PC-9 (cell line): Measurements from ENCODE around the gene ZFHX3. TPM values are rescaled to one million over a fixed set of nuclear protein-coding genes. Genes with fewer than 3 reads are reported as not detected.

Source experiments
- BruUV-seq: library from RNA; stranded (reverse); fragments of 400-500 nt; replicated peaks from 2 replicates; lab custom pipeline; 2021; lab: Mats Ljungman, UMichigan
- CTCF ChIA-PET: fragments of 300-600 bp; sonication (Branson Sonifier 250); formaldehyde crosslinking; loops from one replicate; lab custom pipeline; 2022; ENCODE audit warnings: antibody characterized with exemption; lab: Charles Lee
- POLR2A ChIA-PET: fragments of 300-600 bp; sonication (Branson Sonifier 250); formaldehyde crosslinking; loops from one replicate; lab custom pipeline; 2022; ENCODE audit warnings: antibody characterized with exemption; ENCODE audit not compliant: unreplicated experiment; lab: Charles Lee
- DNase-seq, 2 experiments: peaks; one replicate each; pipeline versions ENCODE4 v3.0.0 to v3.0.0-alpha.2; 2015 to 2022; ENCODE audit warnings: mixed read lengths in 1 of 2
- H2AFZ ChIP-seq: fragments of 200-600 bp; sonication (generic); 2 replicates; pipeline ENCODE4 v1.8.1; 2017; ENCODE audit warnings: antibody characterized with exemption
- H3F3A ChIP-seq: fragments of 200-600 bp; sonication (generic); 2 replicates; pipeline ENCODE4 v1.8.1; 2017; ENCODE audit warnings: antibody characterized with exemption, mild to moderate bottlenecking, low read depth; ENCODE audit not compliant: insufficient read depth
- H3K27ac ChIP-seq: fragments of 200-600 bp; sonication (generic); 2 replicates; pipeline ENCODE4 v1.6.1; 2016; ENCODE audit warnings: mixed run types
- H3K27me3 ChIP-seq: fragments of 200-600 bp; sonication (generic); 2 replicates; pipeline ENCODE4 v1.6.1; 2016; ENCODE audit warnings: low read depth, mixed run types; ENCODE audit not compliant: insufficient read depth
- H3K36me3 ChIP-seq: fragments of 200-600 bp; sonication (generic); 2 replicates; pipeline ENCODE4 v1.6.1; 2016; ENCODE audit warnings: low read depth, mixed run types
- H3K4me1 ChIP-seq: fragments of 200-600 bp; sonication (generic); replicated peaks from 2 replicates; pipeline ENCODE4 v1.6.1; 2016; ENCODE audit warnings: mixed run types; ENCODE audit not compliant: insufficient read depth
- H3K4me2 ChIP-seq: fragments of 200-600 bp; sonication (generic); 2 replicates; pipeline ENCODE4 v1.6.1; 2017; ENCODE audit warnings: mixed run types
- H3K4me3 ChIP-seq: fragments of 200-600 bp; sonication (generic); 2 replicates; pipeline ENCODE4 v1.6.1; 2016; ENCODE audit warnings: mixed run types
- H3K79me2 ChIP-seq: fragments of 200-600 bp; sonication (generic); 2 replicates; pipeline ENCODE4 v1.6.1; 2017; ENCODE audit warnings: low read depth, mixed run types
- H3K9me2 ChIP-seq: fragments of 200-600 bp; sonication (generic); 2 replicates; pipeline ENCODE4 v1.8.1; 2017; ENCODE audit warnings: mild to moderate bottlenecking; ENCODE audit not compliant: insufficient read depth
- H3K9me3 ChIP-seq: fragments of 200-600 bp; sonication (generic); 2 replicates; pipeline ENCODE4 v1.8.1; 2016; ENCODE audit warnings: low read depth; ENCODE audit not compliant: insufficient read depth
- H4K20me1 ChIP-seq: fragments of 200-600 bp; sonication (generic); 2 replicates; pipeline ENCODE4 v1.8.1; 2017; ENCODE audit not compliant: insufficient read depth
- CTCF ChIP-seq: fragments of 200-600 bp; sonication (generic); conservative IDR thresholded peaks from 2 replicates; pipeline ENCODE4 v1.6.1; 2017; ENCODE audit warnings: mixed run types, antibody characterized with exemption, mild to moderate bottlenecking, moderate library complexity
- EZH2 ChIP-seq: fragments of 200-600 bp; sonication (generic); IDR thresholded peaks from 2 replicates; pipeline ENCODE4 v1.8.0; 2017; ENCODE audit warnings: antibody characterized with exemption, low read depth
- intact Hi-C: fragments of 100-400 bp; cut with micrococcal nuclease; formaldehyde crosslinking; loops from one replicate; pipeline ENCODE4 v1.10.0; 2022; ENCODE audit not compliant: unreplicated experiment
- total RNA-seq: library from RNA; stranded (reverse); gene quantifications from 2 replicates; pipeline ENCODE4 v1.2.3, GENCODE V29; 2021

Gene ZFHX3
- total RNA-seq, 1 experiment from 2014 or later = 23.1 TPM

- H3F3A ChIP-seq = no peaks in the 10 kb centered on the region
- H3K4me3 ChIP-seq = no peak overlapping the region
- H3K9me3 ChIP-seq = no peaks in the 10 kb centered on the region
- H3K36me3 ChIP-seq = no peaks in the 10 kb centered on the region
- intact Hi-C loops = no loop called here
- no peak for TF ChIP-seq EZH2
- no peak for TF ChIP-seq CTCF
- H4K20me1 ChIP-seq = 0 out of 2 replicates have a peak, but pooled peaks cover 4% of the 10 kb centered on the region
- no peak overlapping the region for H2AFZ ChIP-seq
- peaks cover 20% of the 10 kb centered on the region; the same call in 1 of the 2 replicates for H3K79me2 ChIP-seq
- no peaks in the 10 kb centered on the region; the same call in 1 of the 2 replicates for H3K9me2 ChIP-seq
- no peaks in the 10 kb centered on the region for H3K27me3 ChIP-seq
- ChIA-PET CTCF (interaction anchor here (0.6 kb wide), 1 partner anchor 21 kb away, joined by 5 read pairs; no protein-coding TSS in a partner anchor), POLR2A (interaction anchor here (0.5 kb wide), 1 partner anchor 143 kb away, joined by 6 read pairs; no protein-coding TSS in a partner anchor)
- H3K4me1 ChIP-seq = no peaks in the 10 kb centered on the region
- no peak overlapping the region for H3K4me2 ChIP-seq
- no TSS peak for BruUV-seq
- H3K27ac ChIP-seq = no peak overlapping the region
- no peak for DNase-seq
Measured at GRCh38 chr16:72910875-72911274, 137.1 kb downstream of the ZFHX3 start.

GRCh38 chr16:72910381-72910780 lies 137.5 kb downstream of the ZFHX3 start:
- TF ChIP-seq EZH2 (no peak), CTCF (no peak)
- no peak overlapping the region for H3K4me2 ChIP-seq
- H4K20me1 ChIP-seq = 0 out of 2 replicates have a peak, but pooled peaks cover 4% of the 10 kb centered on the region
- no peak overlapping the region for H3K27ac ChIP-seq
- POLR2A ChIA-PET = no interaction called here
- no peaks in the 10 kb centered on the region for H3K27me3 ChIP-seq
- CTCF ChIA-PET = interaction anchor here (0.6 kb wide), 1 partner anchor 21 kb away, joined by 5 read pairs; no protein-coding TSS in a partner anchor
- H3K4me3 ChIP-seq = no peak overlapping the region
- no TSS peak for BruUV-seq
- no peaks in the 10 kb centered on the region for H3K9me3 ChIP-seq
- no peaks in the 10 kb centered on the region for H3K36me3 ChIP-seq
- intact Hi-C loops = no loop called here
- no peaks in the 10 kb centered on the region for H3K4me1 ChIP-seq
- no peaks in the 10 kb centered on the region for H3F3A ChIP-seq
- H3K9me2 ChIP-seq = no peaks in the 10 kb centered on the region; the same call in 1 of the 2 replicates
- no peak overlapping the region for H2AFZ ChIP-seq
- no peak for DNase-seq
- peaks cover 15% of the 10 kb centered on the region; the same call in 1 of the 2 replicates for H3K79me2 ChIP-seq

- H2AFZ ChIP-seq = no peak overlapping the region
- H3K4me1 ChIP-seq = no peaks in the 10 kb centered on the region
- no TSS peak for BruUV-seq
- ChIA-PET POLR2A (no interaction called here), CTCF (no interaction called here)
- H3K9me2 ChIP-seq = no peaks in the 10 kb centered on the region; the same call in 1 of the 2 replicates
- 0 out of 2 replicates have a peak, but pooled peaks cover 4% of the 10 kb centered on the region for H4K20me1 ChIP-seq
- intact Hi-C loops = no loop called here
- 0 out of 2 replicates have a peak, but pooled peaks cover 3% of the 10 kb centered on the region for H3K79me2 ChIP-seq
- H3F3A ChIP-seq = no peaks in the 10 kb centered on the region
- TF ChIP-seq EZH2 (no peak), CTCF (no peak)
- H3K4me3 ChIP-seq = no peak overlapping the region
- H3K27me3 ChIP-seq = no peaks in the 10 kb centered on the region
- H3K27ac ChIP-seq = no peak overlapping the region
- H3K4me2 ChIP-seq = no peak overlapping the region
- DNase-seq = no peak
- no peaks in the 10 kb centered on the region for H3K9me3 ChIP-seq
- H3K36me3 ChIP-seq = no peaks in the 10 kb centered on the region
Measured at GRCh38 chr16:72909196-72909595, 138.7 kb downstream of the ZFHX3 start.
